GM06990 (cell line): ENCODE measurements around the gene COMP.
"Not testable (repeated sequence)": the region's sequence is repeated elsewhere in the genome, so short reads cannot be mapped to it uniquely, and the experiment has no call there.

Source experiments
- DNase-seq: peaks from one replicate; pipeline ENCODE4 v3.0.0-alpha.2; 2011; ENCODE audit not compliant: insufficient read length; ENCODE audit errors: extremely low read depth
- H3K27me3 ChIP-seq: replicated peaks from 2 replicates; pipeline ENCODE4 v1.6.0; 2011; ENCODE audit warnings: low read length; ENCODE audit not compliant: control insufficient read depth, insufficient read depth
- H3K36me3 ChIP-seq: 2 replicates; pipeline ENCODE4 v1.5.1; 2011; ENCODE audit warnings: low read length; ENCODE audit not compliant: control insufficient read depth, insufficient read depth
- H3K4me3 ChIP-seq: replicated peaks from 2 replicates; pipeline ENCODE4 v1.5.1; 2011; ENCODE audit warnings: low read depth, mild to moderate bottlenecking, control low read depth, low read length
- CTCF ChIP-seq: IDR thresholded peaks from 2 replicates; pipeline ENCODE4 v1.5.1; 2011; ENCODE audit warnings: low read length, control low read depth, mild to moderate bottlenecking, inconsistent platforms; ENCODE audit not compliant: insufficient read depth, poor library complexity, severe bottlenecking

COMP gene

GRCh38 chr19:18736415-18737336 lies 54.4 kb downstream of the COMP start:
- Histone ChIP-seq H3K27me3 (no peaks in the 10 kb centered on the region), H3K4me3 (no peak overlapping the region), H3K36me3 (no peaks in the 10 kb centered on the region)
- no peak for DNase-seq
- TF ChIP-seq CTCF: no peak

GRCh38 chr19:18735752-18736151 lies 55.4 kb downstream of the COMP start:
- DNase-seq: no peak
- no peak overlapping the region for H3K4me3 ChIP-seq
- no peaks in the 10 kb centered on the region for H3K27me3 ChIP-seq
- TF ChIP-seq CTCF: no peak
- H3K36me3 ChIP-seq: no peaks in the 10 kb centered on the region

- TF ChIP-seq CTCF: no peak
- H3K27me3 ChIP-seq: no peaks in the 10 kb centered on the region
- no peak overlapping the region for H3K4me3 ChIP-seq
- H3K36me3 ChIP-seq: no peaks in the 10 kb centered on the region
- no peak for DNase-seq
Observed at GRCh38 chr19:18735324-18735723, 55.8 kb downstream of the COMP start.

- not testable (repeated sequence) for H3K27me3 ChIP-seq, H3K36me3 ChIP-seq, DNase-seq, H3K4me3 ChIP-seq
Observed at GRCh38 chr19:18733762-18734332, 57.3 kb downstream of the COMP start.

GRCh38 chr19:18733196-18733647 lies 57.9 kb downstream of the COMP start:
- Histone ChIP-seq H3K27me3 (no peaks in the 10 kb centered on the region), H3K4me3 (no peak overlapping the region), H3K36me3 (no peaks in the 10 kb centered on the region)
- no peak for TF ChIP-seq CTCF
- no peak for DNase-seq
